GM12878 (cell line): ENCODE data around the gene NOL4L. TPM values are rescaled to one million over a fixed set of nuclear protein-coding genes. Genes with fewer than 3 reads are reported as not detected.
A peak's percentile ranks its signal among the peaks of the same experiment; 100 is the strongest.

ENCODE experiments used
- ATAC-seq: fragments of 200-7000 bp; cut with Tn5 transposase; 3 replicates; pipeline ENCODE4 v1.9.1; 2020; ENCODE audit warnings: mild to moderate bottlenecking, moderate library complexity
- BruUV-seq: library from RNA; stranded (reverse); fragments of 400-500 nt; replicated peaks from 2 replicates; lab custom pipeline; 2021; lab: Mats Ljungman, UMichigan
- CTCF ChIA-PET: fragments of 300-600 bp; sonication (Branson Sonifier 250); formaldehyde crosslinking; extraction: SDS; loops from one replicate; lab custom pipeline; 2021; ENCODE audit warnings: inconsistent platforms; lab: Yijun Ruan, JAX
- POLR2A ChIA-PET: fragments of 350-600 bp; formaldehyde crosslinking; extraction: SDS; loops from one replicate; lab custom pipeline; 2021; ENCODE audit warnings: inconsistent platforms; lab: Charles Lee
- RAD21 ChIA-PET: fragments of 300-600 bp; sonication (Branson Sonifier 250); formaldehyde crosslinking; loops from one replicate; lab custom pipeline; 2023; ENCODE audit warnings: antibody characterized with exemption; ENCODE audit not compliant: unreplicated experiment; lab: Charles Lee
- SMC1A ChIA-PET: fragments of 300-600 bp; sonication (Branson Sonifier 250); formaldehyde crosslinking; loops from one replicate; lab custom pipeline; 2023; ENCODE audit not compliant: unreplicated experiment, uncharacterized antibody; lab: Charles Lee
- DNase-seq: peaks from one replicate; pipeline ENCODE4 v3.0.0-alpha.2; 2011; ENCODE audit warnings: low read depth, low spot score
- FAIRE-seq: peaks from 3 replicates; lab custom pipeline; 2011; peaks lifted over from hg19 to GRCh38; lab: Jason Lieb, UNC
- H2AFZ ChIP-seq: 2 replicates; pipeline ENCODE4 v1.6.0; 2011; ENCODE audit warnings: low read depth, low read length, control low read depth; ENCODE audit not compliant: control insufficient read depth
- H3K27ac ChIP-seq: 2 replicates; pipeline ENCODE4 v1.5.1; 2011; ENCODE audit warnings: control low read depth; ENCODE audit not compliant: control insufficient read depth, insufficient read depth
- H3K27me3 ChIP-seq, 2 experiments: replicated peaks in 1 of 2; 2 replicates each; pipeline versions ENCODE4 v1.6.0 to v1.6.1; 2011; ENCODE audit warnings: low read length in 1 of 2; ENCODE audit not compliant: control insufficient read depth in 2 of 2, insufficient read depth in 2 of 2
- H3K36me3 ChIP-seq, 2 experiments: 2 replicates each; pipeline ENCODE4 v1.5.1; 2011; ENCODE audit warnings: low read length in 1 of 2; ENCODE audit not compliant: control insufficient read depth in 2 of 2, insufficient read depth in 2 of 2
- H3K4me1 ChIP-seq: 2 replicates; pipeline ENCODE4 v1.6.1; 2011; ENCODE audit warnings: mild to moderate bottlenecking, low read length, moderate library complexity, mixed read lengths; ENCODE audit not compliant: control insufficient read depth, insufficient read depth
- H3K4me2 ChIP-seq: 2 replicates; pipeline ENCODE4 v1.6.0; 2011; ENCODE audit warnings: control low read depth; ENCODE audit not compliant: control insufficient read depth, insufficient read depth
- H3K4me3 ChIP-seq: fragments of 200-600 bp; sonication (generic); 2 replicates; pipeline ENCODE4 v1.5.1; 2016
- H3K79me2 ChIP-seq: 2 replicates; pipeline ENCODE4 v1.6.0; 2011; ENCODE audit warnings: low read length; ENCODE audit not compliant: control insufficient read depth, insufficient read depth
- H3K9ac ChIP-seq: 2 replicates; pipeline ENCODE4 v1.8.0; 2011; ENCODE audit warnings: low read length, control low read depth, mixed read lengths; ENCODE audit not compliant: control insufficient read depth, insufficient read depth
- H3K9me3 ChIP-seq: replicated peaks from 3 replicates; pipeline ENCODE4 v1.5.1; 2011; ENCODE audit warnings: mild to moderate bottlenecking, low read length; ENCODE audit not compliant: control insufficient read depth, insufficient read depth
- H4K20me1 ChIP-seq: 2 replicates; pipeline ENCODE4 v1.6.0; 2011; ENCODE audit not compliant: control insufficient read depth, insufficient read depth
- CBX5 ChIP-seq: sonication (generic); IDR thresholded peaks from 2 replicates; pipeline ENCODE4 v1.6.1; 2016; ENCODE audit warnings: low read depth, moderate library complexity, mild to moderate bottlenecking, inconsistent platforms
- CREB1 ChIP-seq: IDR thresholded peaks from 2 replicates; pipeline ENCODE4 v1.6.1; 2012; ENCODE audit warnings: low read depth, mild to moderate bottlenecking, inconsistent platforms
- DPF2 ChIP-seq: fragments of 450-650 bp; IDR thresholded peaks from 2 replicates; pipeline ENCODE4 v1.6.1; 2017; ENCODE audit warnings: mild to moderate bottlenecking
- HCFC1 ChIP-seq: fragments of 150-350 bp; IDR thresholded peaks from 2 replicates; pipeline ENCODE4 v1.6.1; 2014; ENCODE audit warnings: low read length
- HDGF ChIP-seq: fragments of 450-650 bp; IDR thresholded peaks from 2 replicates; pipeline ENCODE4 v1.6.1; 2016; ENCODE audit warnings: antibody characterized with exemption
- MYC ChIP-seq: IDR thresholded peaks from 2 replicates; pipeline ENCODE4 v1.6.1; 2011; ENCODE audit warnings: mild to moderate bottlenecking, low read length, moderate library complexity, inconsistent platforms; ENCODE audit not compliant: insufficient read depth, insufficient replicate concordance, insufficient read length, severe bottlenecking
- PAX5 ChIP-seq: IDR thresholded peaks from 2 replicates; pipeline ENCODE4 v1.6.1; 2011; ENCODE audit warnings: low read depth, low read length, borderline replicate concordance
- POLR2AphosphoS5 ChIP-seq: IDR thresholded peaks from 2 replicates; pipeline ENCODE4 v1.6.1; 2011; ENCODE audit warnings: mild to moderate bottlenecking, low read length, inconsistent platforms
- RELB ChIP-seq: fragments of 450-650 bp; IDR thresholded peaks from 2 replicates; pipeline ENCODE4 v1.6.1; 2017; ENCODE audit warnings: low read depth, mild to moderate bottlenecking, moderate library complexity
- SREBF1 ChIP-seq: IDR thresholded peaks from 2 replicates; pipeline ENCODE4 v1.6.1; 2012; ENCODE audit warnings: mild to moderate bottlenecking, low read length
- USF1 ChIP-seq: IDR thresholded peaks from 2 replicates; pipeline ENCODE4 v1.6.1; 2011; ENCODE audit warnings: borderline replicate concordance, low read depth, mild to moderate bottlenecking, moderate library complexity, mixed read lengths, low read length; ENCODE audit not compliant: insufficient read depth; ENCODE audit errors: extremely low read length
- ZNF274 ChIP-seq: IDR thresholded peaks from one replicate; pipeline ENCODE4 v1.8.0; 2011; ENCODE audit not compliant: insufficient read length, insufficient read depth
- ZNF622 ChIP-seq: fragments of 450-650 bp; IDR thresholded peaks from 2 replicates; pipeline ENCODE4 v1.6.1; 2017; ENCODE audit warnings: mild to moderate bottlenecking, inconsistent platforms
- WGBS: methylation state at CpG from one replicate; pipeline ENCODE4 v1.1.6; 2016; ENCODE audit warnings: low lambda C conversion rate; ENCODE audit not compliant: insufficient replicate concordance, insufficient coverage; ENCODE audit errors: missing lambda C conversion rate; 5-methylcytosine and 5-hydroxymethylcytosine counted together
- in situ Hi-C: fragments of 300-500 bp; cut with MboI; formaldehyde crosslinking; loops from 9 replicates; pipeline ENCODE4 v1.14.3; 2018; ENCODE audit warnings: mixed read lengths
- intact Hi-C: fragments of 100-400 bp; cut with micrococcal nuclease; formaldehyde crosslinking; loops from one replicate; pipeline ENCODE4 v1.14.2; 2022; ENCODE audit not compliant: unreplicated experiment
- polyA plus RNA-seq, 11 experiments: library from polyadenylated mRNA; depleted of rRNA in 4 of 11; unstranded in 6 of 11; stranded (reverse) in 5 of 11; fragments of >200 nt; fragmentation: Nextera tagmentation in 4 of 11; fragmentation: Illumina TruSeq in 1 of 11; extraction: Ambion mirVana in 4 of 11; extraction: Trizol in 1 of 11; gene quantifications; 1 replicate in 1 of 11; 2 replicates in 10 of 11; pipeline versions ENCODE4 v1.2.1 to v1.2.3, GENCODE V29; 2011 to 2016; ENCODE audit warnings: inconsistent platforms in 2 of 11, missing spikeins in 2 of 11, low read depth in 1 of 11
- total RNA-seq, 4 experiments: library from RNA; depleted of rRNA in 3 of 4; stranded (reverse); fragments of >200 nt in 3 of 4; fragmentation: Illumina TruSeq in 1 of 4; extraction: Trizol in 1 of 4; gene quantifications; 2 replicates each; pipeline versions ENCODE4 v1.2.1 to v1.2.3, GENCODE V29; 2013 to 2021

NOL4L gene
- total and polyA plus RNA-seq, 10 of the 15 experiments (the other 5 are each of a cell fraction or from before 2014, with no cell fraction given) = 2.3 to 24.0 (median 8.0) TPM

- Histone ChIP-seq H3K4me2 (no peak overlapping the region), H3K79me2 (peaks cover 3% of the 10 kb centered on the region), H3K9me3 (no peaks in the 10 kb centered on the region), H3K36me3 (no peaks in the 10 kb centered on the region), H3K9ac (no peak overlapping the region)
- intact Hi-C loops = no loop called here
- TF ChIP-seq POLR2AphosphoS5 (no peak), CREB1 (no peak), ZNF622 (no peak), HDGF (no peak), HCFC1 (no peak), PAX5 (no peak), DPF2 (no peak), SREBF1 (no peak)
- TF ChIP-seq, all 136 proteins: peak for 0
- RAD21 ChIA-PET = interaction anchor here (0.6 kb wide), 1 partner anchor 66 kb away, joined by 3 read pairs; no protein-coding TSS in a partner anchor
- Histone ChIP-seq H4K20me1 (no peaks in the 10 kb centered on the region), H3K4me1 (peaks cover 10% of the 10 kb centered on the region), H3K27ac (no peak overlapping the region), H2AFZ (no peak overlapping the region), H3K4me3 (no peak overlapping the region), H3K27me3 (peaks cover 0 to 2% of the 10 kb centered on the region in 2 experiments; a peak in 1 of 4 replicates)
- ATAC-seq (no peak), DNase-seq (no peak), FAIRE-seq (no peak)
- POLR2A ChIA-PET = interaction anchor here (1.0 kb wide), 1 partner anchor 64 kb away, joined by 3 read pairs; no protein-coding TSS in a partner anchor
- in situ Hi-C loops = no loop called here
- 61% methylated on average over 5 of the region's 5 CpGs for WGBS
- SMC1A ChIA-PET = interaction anchor here (0.6 to 2.8 kb wide), 3 partner anchors 34 to 64 kb away, joined by 3 to 10 read pairs (median 9); no protein-coding TSS in a partner anchor
- CTCF ChIA-PET = interaction anchor here (1.2 kb wide), 1 partner anchor 64 kb away, joined by 5 read pairs; no protein-coding TSS in a partner anchor
- no TSS peak for BruUV-seq
Observed at GRCh38 chr20:32588040-32588439, 2.9 kb upstream of the NOL4L start.

GRCh38 chr20:32586291-32586690, 1.2 kb upstream of the NOL4L start:
- Histone ChIP-seq H2AFZ (no peak overlapping the region), H3K27me3 (peaks cover 0 to 2% of the 10 kb centered on the region in 2 experiments; a peak in 1 of 4 replicates), H3K27ac (no peak overlapping the region), H3K4me3 (no peak overlapping the region; the same call in 1 of the 2 replicates), H3K9ac (no peak overlapping the region), H3K9me3 (no peaks in the 10 kb centered on the region), H3K36me3 (no peaks in the 10 kb centered on the region), H4K20me1 (no peaks in the 10 kb centered on the region), H3K79me2 (peaks cover 4% of the 10 kb centered on the region)
- SMC1A ChIA-PET = interaction anchor here (1.0 to 2.8 kb wide), 6 partner anchors 51 to 95 kb away, joined by 3 to 10 read pairs (median 3); no protein-coding TSS in a partner anchor
- in situ Hi-C loops = no loop called here
- 17% methylated on average over 8 of the region's 8 CpGs for WGBS
- BruUV-seq = no TSS peak
- RAD21 ChIA-PET = interaction anchor here (1.0 to 1.9 kb wide), 5 partner anchors 41 to 66 kb away, joined by 3 to 6 read pairs (median 4); no protein-coding TSS in a partner anchor
- FAIRE-seq = no peak
- TF ChIP-seq CBX5 = no peak
- TF ChIP-seq DPF2 = no peak; the same call in 1 of the 2 replicates
- no peak for TF ChIP-seq RELB
- TF ChIP-seq USF1 = no peak
- TF ChIP-seq ZNF274 = no peak
- no peak for TF ChIP-seq MYC
- TF ChIP-seq, all 136 proteins: peak for 0
- CTCF ChIA-PET = interaction anchor here (1.0 to 1.6 kb wide), 2 partner anchors 47 to 63 kb away, joined by 3 to 4 read pairs; no protein-coding TSS in a partner anchor
- Histone ChIP-seq H3K4me1 (peaks cover 16% of the 10 kb centered on the region), H3K4me2 (peak overlapping the region; percentile 21; the same call in 1 of the 2 replicates)
- DNase-seq (no peak), ATAC-seq (peak; percentile 10; the same call in 2 of the 3 replicates)
- POLR2A ChIA-PET = no interaction called here
- intact Hi-C loops = no loop called here
